ENCODE results near the gene PA2G4.

PA2G4 gene

DNA sequence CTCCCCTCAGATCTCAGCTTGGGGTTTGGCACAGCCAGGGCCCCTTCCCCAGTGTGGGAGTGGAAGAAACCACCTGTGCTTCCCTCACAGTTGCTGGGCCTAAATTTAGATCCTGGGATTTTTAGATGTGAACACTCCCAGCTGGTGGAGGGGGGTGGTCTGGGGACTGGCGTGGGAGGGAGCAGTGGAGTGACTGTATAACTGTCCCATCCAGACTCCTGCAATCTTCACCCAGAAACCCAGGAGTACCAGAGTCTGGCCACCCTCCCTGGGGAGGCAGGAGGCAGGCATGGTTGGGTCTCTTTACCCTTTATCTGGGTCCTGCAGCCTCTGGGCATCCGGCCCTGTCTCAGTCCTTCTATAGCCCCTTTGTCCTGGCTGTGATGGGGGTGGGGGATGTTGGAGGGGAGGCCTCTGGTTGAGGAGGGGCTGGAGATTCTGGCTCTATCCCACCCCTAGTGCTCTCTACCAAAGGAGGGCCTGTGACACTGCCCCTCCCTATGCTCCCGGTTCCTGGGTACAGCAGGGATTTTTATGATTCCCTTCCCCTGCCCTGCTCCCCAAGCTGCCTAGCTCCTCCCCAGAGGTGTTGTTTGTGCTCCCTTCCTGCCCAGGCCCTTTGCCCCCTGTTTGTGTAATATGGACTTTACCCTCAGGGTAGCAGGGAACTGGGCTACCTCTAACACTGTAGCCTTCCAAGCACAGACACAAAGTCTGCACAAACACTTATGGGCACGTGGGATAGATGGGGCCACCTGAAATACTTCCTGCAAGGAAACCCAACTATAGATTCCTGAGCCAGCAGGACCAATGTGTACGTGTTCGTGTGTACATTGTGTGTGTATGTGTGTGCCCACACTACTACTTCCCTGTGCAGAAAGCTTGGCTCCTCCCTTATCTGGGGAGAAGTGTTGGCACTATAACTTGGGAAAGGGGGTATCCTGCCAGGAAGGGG, 22.7 kb upstream of the PA2G4 start:
- Histone ChIP-seq H3K27ac (no peak overlapping the region), H3K4me3 (ENCODE audit: low read depth in 1 of 2, low read length in 1 of 2) (no peak overlapping the region), H3K9me3 (no peaks in the 10 kb centered on the region), H3K36me3 (no peaks in the 10 kb centered on the region), H3K27me3 (peaks cover 80% of the 10 kb centered on the region), H3K4me1 (ENCODE audit: control insufficient read depth in 1 of 2, insufficient read depth in 1 of 2, low read depth in 1 of 2, low read length in 1 of 2) (peaks cover 17 to 19% of the 10 kb centered on the region in 2 experiments)
- TF ChIP-seq, protein P1, sequence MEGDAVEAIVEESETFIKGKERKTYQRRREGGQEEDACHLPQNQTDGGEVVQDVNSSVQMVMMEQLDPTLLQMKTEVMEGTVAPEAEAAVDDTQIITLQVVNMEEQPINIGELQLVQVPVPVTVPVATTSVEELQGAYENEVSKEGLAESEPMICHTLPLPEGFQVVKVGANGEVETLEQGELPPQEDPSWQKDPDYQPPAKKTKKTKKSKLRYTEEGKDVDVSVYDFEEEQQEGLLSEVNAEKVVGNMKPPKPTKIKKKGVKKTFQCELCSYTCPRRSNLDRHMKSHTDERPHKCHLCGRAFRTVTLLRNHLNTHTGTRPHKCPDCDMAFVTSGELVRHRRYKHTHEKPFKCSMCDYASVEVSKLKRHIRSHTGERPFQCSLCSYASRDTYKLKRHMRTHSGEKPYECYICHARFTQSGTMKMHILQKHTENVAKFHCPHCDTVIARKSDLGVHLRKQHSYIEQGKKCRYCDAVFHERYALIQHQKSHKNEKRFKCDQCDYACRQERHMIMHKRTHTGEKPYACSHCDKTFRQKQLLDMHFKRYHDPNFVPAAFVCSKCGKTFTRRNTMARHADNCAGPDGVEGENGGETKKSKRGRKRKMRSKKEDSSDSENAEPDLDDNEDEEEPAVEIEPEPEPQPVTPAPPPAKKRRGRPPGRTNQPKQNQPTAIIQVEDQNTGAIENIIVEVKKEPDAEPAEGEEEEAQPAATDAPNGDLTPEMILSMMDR (IDR thresholded peaks at IDR 0.05), result no peak

DNA sequence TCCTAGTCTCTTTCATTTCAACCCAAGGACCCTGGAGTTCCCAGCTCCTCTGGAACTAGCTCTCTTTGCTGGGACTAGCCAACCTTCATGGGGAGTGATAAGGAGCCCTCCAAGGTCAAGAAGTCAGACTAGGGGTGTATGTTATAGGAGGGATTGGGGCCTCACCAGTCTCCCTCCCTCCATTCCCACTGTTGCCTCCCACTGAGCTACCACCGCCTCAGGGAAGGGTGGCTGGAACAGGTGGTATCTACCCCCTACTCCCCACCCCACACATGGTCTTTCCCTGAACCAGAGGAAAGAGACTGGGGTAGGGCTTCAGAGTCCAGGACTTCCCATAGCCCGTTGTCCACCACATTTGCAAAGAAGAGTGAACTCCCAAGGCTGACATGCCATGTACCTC, 22.0 kb upstream of the PA2G4 start:
- Histone ChIP-seq H3K9me3 (no peaks in the 10 kb centered on the region), H3K27me3 (peaks cover 75% of the 10 kb centered on the region), H3K4me1 (ENCODE audit: control insufficient read depth in 1 of 2, insufficient read depth in 1 of 2, low read depth in 1 of 2, low read length in 1 of 2) (peaks cover 17 to 19% of the 10 kb centered on the region in 2 experiments), H3K4me3 (ENCODE audit: low read depth in 1 of 2, low read length in 1 of 2) (no peak overlapping the region), H3K36me3 (no peaks in the 10 kb centered on the region), H3K27ac (no peak overlapping the region)
- TF ChIP-seq, protein P1 (IDR thresholded peaks at IDR 0.05), result no peak

DNA sequence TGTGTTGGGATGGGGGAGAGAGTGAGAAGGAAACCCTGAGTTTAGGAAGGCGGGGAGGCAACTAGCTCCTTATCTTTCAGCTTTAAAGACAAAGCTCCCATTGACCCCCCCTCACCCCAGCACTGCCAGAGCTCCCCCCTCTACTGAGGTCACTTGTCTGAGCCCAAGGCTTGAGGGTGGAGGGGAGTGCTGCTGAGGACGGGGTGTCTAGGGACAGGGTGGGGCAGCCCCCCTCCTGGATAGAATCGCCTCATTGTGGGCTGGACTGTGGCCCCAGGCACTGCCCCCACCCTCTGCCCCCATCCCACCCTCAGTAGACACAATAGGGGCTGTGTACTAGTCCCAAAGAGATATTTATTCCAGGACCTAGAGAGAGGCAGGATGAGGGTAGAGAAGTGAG, 21.4 kb upstream of the PA2G4 start:
- Histone ChIP-seq H3K27ac (no peak overlapping the region), H3K4me1 (ENCODE audit: control insufficient read depth in 1 of 2, insufficient read depth in 1 of 2, low read depth in 1 of 2, low read length in 1 of 2) (peaks cover 17 to 19% of the 10 kb centered on the region in 2 experiments), H3K36me3 (no peaks in the 10 kb centered on the region), H3K4me3 (ENCODE audit: low read depth in 1 of 2, low read length in 1 of 2) (no peak overlapping the region), H3K9me3 (no peaks in the 10 kb centered on the region), H3K27me3 (peaks cover 69% of the 10 kb centered on the region)
- TF ChIP-seq, protein P1 (IDR thresholded peaks at IDR 0.05), result no peak

DNA sequence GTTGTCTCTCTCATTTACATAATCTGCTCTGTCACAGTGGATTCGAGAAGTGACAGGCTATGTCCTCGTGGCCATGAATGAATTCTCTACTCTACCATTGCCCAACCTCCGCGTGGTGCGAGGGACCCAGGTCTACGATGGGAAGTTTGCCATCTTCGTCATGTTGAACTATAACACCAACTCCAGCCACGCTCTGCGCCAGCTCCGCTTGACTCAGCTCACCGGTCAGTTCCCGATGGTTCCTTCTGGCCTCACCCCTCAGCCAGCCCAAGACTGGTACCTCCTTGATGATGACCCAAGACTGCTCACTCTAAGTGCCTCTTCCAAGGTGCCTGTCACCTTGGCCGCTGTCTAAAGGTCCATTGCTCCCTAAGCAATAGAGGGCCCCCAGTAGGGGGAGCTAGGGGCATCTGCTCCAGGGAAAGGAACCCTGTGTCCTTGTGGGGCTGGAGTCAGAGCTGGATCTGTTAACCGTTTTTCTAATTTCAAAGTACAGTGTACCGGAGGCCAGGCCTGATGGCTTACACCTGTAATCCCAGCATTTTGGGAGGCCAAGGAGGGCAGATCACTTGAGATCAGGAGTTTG, 19.3 kb upstream of the PA2G4 start:
- Histone ChIP-seq H3K9me3 (no peaks in the 10 kb centered on the region), H3K4me3 (ENCODE audit: low read depth in 1 of 2, low read length in 1 of 2) (no peak overlapping the region), H3K27me3 (peaks cover 48% of the 10 kb centered on the region), H3K27ac (no peak overlapping the region), H3K36me3 (no peaks in the 10 kb centered on the region), H3K4me1 (ENCODE audit: control insufficient read depth in 1 of 2, insufficient read depth in 1 of 2, low read depth in 1 of 2, low read length in 1 of 2) (peaks cover 3 to 6% of the 10 kb centered on the region in 2 experiments)
- TF ChIP-seq, protein P1 (IDR thresholded peaks at IDR 0.05), result no peak

DNA sequence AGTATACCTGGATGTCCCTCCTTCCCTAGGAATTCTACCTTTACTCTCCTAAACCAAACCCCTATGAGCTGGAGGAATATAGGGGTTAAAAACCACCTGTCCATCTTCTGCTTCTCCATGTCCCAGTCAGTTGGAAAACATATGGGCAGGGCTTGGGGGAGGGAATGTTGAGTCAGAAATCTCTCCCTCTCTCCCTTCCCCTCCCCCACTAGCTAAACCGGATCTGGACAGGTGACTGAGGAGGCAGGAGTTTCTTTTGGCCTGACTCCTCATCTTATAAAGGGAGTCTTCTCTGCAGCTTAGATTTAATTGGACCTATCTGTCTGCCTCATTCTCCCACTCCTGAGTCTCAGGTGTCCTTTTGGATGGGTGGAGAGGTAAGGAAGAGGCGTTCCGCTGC, 18.3 kb upstream of the PA2G4 start:
- TF ChIP-seq, protein P1 (IDR thresholded peaks at IDR 0.05), result no peak
- H3K9me3 ChIP-seq, result no peaks in the 10 kb centered on the region
- H3K36me3 ChIP-seq, result no peaks in the 10 kb centered on the region
- peaks cover 38% of the 10 kb centered on the region for H3K27me3 ChIP-seq
- no peak overlapping the region for H3K27ac ChIP-seq
- no peaks in the 10 kb centered on the region for H3K4me1 ChIP-seq (ENCODE audit: control insufficient read depth in 1 of 2, insufficient read depth in 1 of 2, low read depth in 1 of 2, low read length in 1 of 2)
- no peak overlapping the region for H3K4me3 ChIP-seq (ENCODE audit: low read depth in 1 of 2, low read length in 1 of 2)
